HepG2 (cell line): Measurements from ENCODE around the gene AMPD2. TPM values are rescaled to one million over a fixed set of nuclear protein-coding genes. Genes with fewer than 3 reads are reported as not detected.

ENCODE experiments used
- ATAC-seq: fragments of 200-7000 bp; cut with Tn5 transposase; 3 replicates; pipeline ENCODE4 v1.9.1; 2020; ENCODE audit warnings: mild to moderate bottlenecking, moderate library complexity
- BruUV-seq: library from RNA; stranded (reverse); fragments of 400-500 nt; replicated peaks from 2 replicates; lab custom pipeline; 2021; lab: Mats Ljungman, UMichigan
- CTCF ChIA-PET: fragments of 300-600 bp; formaldehyde crosslinking; extraction: SDS; loops from one replicate; lab custom pipeline; 2021; ENCODE audit warnings: low total read pairs, inconsistent platforms, low intra/inter-chr PET ratio; lab: Yijun Ruan, JAX
- POLR2A ChIA-PET: fragments of 350-600 bp; sonication (Branson Sonifier 250); formaldehyde crosslinking; loops from one replicate; lab custom pipeline; 2020; ENCODE audit warnings: antibody characterized with exemption, inconsistent platforms; lab: Yijun Ruan, JAX
- DNase-seq: peaks from one replicate; pipeline ENCODE4 v3.0.0-alpha.2; 2015; ENCODE audit warnings: low spot score
- FAIRE-seq: peaks from 3 replicates; lab custom pipeline; 2011; peaks lifted over from hg19 to GRCh38; lab: Jason Lieb, UNC
- H2AFZ ChIP-seq: one replicate; pipeline ENCODE4 v1.6.1; 2011; ENCODE audit warnings: low read length, inconsistent platforms
- H3K27ac ChIP-seq: fragments of 300-600 bp; 3 replicates; pipeline ENCODE4 v1.8.0; 2011; ENCODE audit warnings: mixed run types, mild to moderate bottlenecking, mixed read lengths, low read length, inconsistent platforms; ENCODE audit not compliant: insufficient read depth; ENCODE audit errors: extremely low read length
- H3K27me3 ChIP-seq, 2 experiments: fragments of 200-600 bp in 1 of 2; 2 replicates in 1 of 2; 3 replicates in 1 of 2; pipeline versions ENCODE4 v1.6.0 to v1.8.0; 2011; ENCODE audit warnings: low read length in 2 of 2, mild to moderate bottlenecking in 2 of 2, moderate library complexity in 2 of 2, inconsistent platforms in 1 of 2; ENCODE audit not compliant: insufficient read depth in 2 of 2, control insufficient read depth in 1 of 2
- H3K36me3 ChIP-seq, 2 experiments: fragments of 200-600 bp in 1 of 2; replicated peaks in 1 of 2; 2 replicates in 1 of 2; 3 replicates in 1 of 2; pipeline versions ENCODE4 v1.5.1 to v1.8.0; 2011; ENCODE audit warnings: low read length in 2 of 2, inconsistent platforms in 1 of 2; ENCODE audit not compliant: insufficient read depth in 2 of 2, control insufficient read depth in 1 of 2
- H3K4me1 ChIP-seq: 2 replicates; pipeline ENCODE4 v1.5.1; 2012; ENCODE audit warnings: low read length, inconsistent platforms; ENCODE audit not compliant: insufficient read depth
- H3K4me2 ChIP-seq: 2 replicates; pipeline ENCODE4 v1.6.0; 2011; ENCODE audit warnings: low read depth, low read length, inconsistent platforms
- H3K4me3 ChIP-seq, 3 experiments: fragments of 200-600 bp in 1 of 3; sonication (generic), shearing (Covaris generic) in 1 of 3; replicated peaks in 1 of 3; 2 replicates each; pipeline ENCODE4 v1.5.1; 2011 to 2016; ENCODE audit warnings: low read length in 3 of 3, inconsistent platforms in 2 of 3, low read depth in 2 of 3, mild to moderate bottlenecking in 2 of 3, control low read depth in 1 of 3, mixed read lengths in 1 of 3; ENCODE audit not compliant: insufficient read depth in 1 of 3
- H3K79me2 ChIP-seq: one replicate; pipeline ENCODE4 v1.6.1; 2011; ENCODE audit warnings: low read length, inconsistent platforms; ENCODE audit not compliant: insufficient read depth
- H3K9ac ChIP-seq: 2 replicates; pipeline ENCODE4 v1.6.0; 2011; ENCODE audit warnings: mild to moderate bottlenecking, low read depth, low read length, inconsistent platforms; ENCODE audit not compliant: insufficient read depth
- H3K9me3 ChIP-seq: 2 replicates; pipeline ENCODE4 v1.5.1; 2012; ENCODE audit warnings: mild to moderate bottlenecking, low read length
- H4K20me1 ChIP-seq: 2 replicates; pipeline ENCODE4 v1.6.0; 2011; ENCODE audit warnings: inconsistent platforms, mild to moderate bottlenecking, low read length, moderate library complexity; ENCODE audit not compliant: insufficient read depth
- CEBPB ChIP-seq: IDR thresholded peaks from 2 replicates; pipeline ENCODE4 v1.6.1; 2011; ENCODE audit warnings: low read depth, low read length, improper control_type of control experiment, borderline replicate concordance
- FOXJ3 ChIP-seq: sonication (generic); formaldehyde crosslinking; IDR thresholded peaks from 2 replicates; pipeline ENCODE4 v1.4.0; 2020; ENCODE audit warnings: missing genetic modification reagents, mild to moderate bottlenecking, borderline replicate concordance
- FOXK1 ChIP-seq: sonication (generic); formaldehyde crosslinking; IDR thresholded peaks from 2 replicates; pipeline ENCODE4 v1.4.0; 2020; ENCODE audit warnings: low read depth, missing genetic modification reagents, borderline replicate concordance
- JUNB ChIP-seq: sonication (generic); formaldehyde crosslinking; IDR thresholded peaks from 2 replicates; pipeline ENCODE4 v1.8.0; 2022; ENCODE audit warnings: missing genetic modification reagents, mild to moderate bottlenecking, borderline replicate concordance
- KAT8 ChIP-seq: IDR thresholded peaks from 2 replicates; pipeline ENCODE4 v1.6.1; 2016; ENCODE audit warnings: missing genetic modification reagents, missing compliant biosample characterization
- PHF21A ChIP-seq: sonication (generic); formaldehyde crosslinking; IDR thresholded peaks from 2 replicates; pipeline ENCODE4 v1.5.0; 2020; ENCODE audit warnings: mild to moderate bottlenecking, missing genetic modification reagents
- ZFP36L1 ChIP-seq: sonication (generic); formaldehyde crosslinking; IDR thresholded peaks from 2 replicates; pipeline ENCODE4 v1.8.0; 2022; ENCODE audit warnings: mild to moderate bottlenecking, missing genetic modification reagents, moderate library complexity
- ZNF232 ChIP-seq: sonication (generic); formaldehyde crosslinking; IDR thresholded peaks from 2 replicates; pipeline ENCODE4 v1.4.0; 2020; ENCODE audit warnings: missing genetic modification reagents, borderline replicate concordance
- ZNF644 ChIP-seq: IDR thresholded peaks from 2 replicates; pipeline ENCODE4 v1.6.1; 2016; ENCODE audit warnings: low read depth
- ZNF703 ChIP-seq: sonication (generic); formaldehyde crosslinking; IDR thresholded peaks from 2 replicates; pipeline ENCODE4 v1.5.1; 2020; ENCODE audit warnings: missing genetic modification reagents, mild to moderate bottlenecking, moderate library complexity, borderline replicate concordance
- WGBS: methylation state at CpG from one replicate; pipeline ENCODE4 v1.1.6; 2017; ENCODE audit warnings: low lambda C conversion rate; 5-methylcytosine and 5-hydroxymethylcytosine counted together
- in situ Hi-C: cut with HindIII; loops from 2 replicates; pipeline ENCODE4 v1.10.0; 2017; ENCODE audit warnings: low pct_unique_long_range_greater_than_20kb; ENCODE audit not compliant: extremely low pct_ligation_motif_present
- intact Hi-C: fragments of 100-400 bp; cut with micrococcal nuclease; formaldehyde crosslinking; loops from one replicate; pipeline ENCODE4 v1.10.0; 2022; ENCODE audit not compliant: unreplicated experiment
- polyA plus RNA-seq, 8 experiments: library from polyadenylated mRNA; depleted of rRNA in 3 of 8; stranded (reverse) in 7 of 8; unstranded in 1 of 8; fragments of >200 nt; fragmentation: Illumina TruSeq in 4 of 8; extraction: Trizol in 4 of 8; gene quantifications; 2 replicates each; pipeline versions ENCODE4 v1.2.1 to v1.2.3, GENCODE V29; 2011 to 2016; ENCODE audit warnings: low read depth in 4 of 8, missing spikeins in 1 of 8, mixed read lengths in 1 of 8; ENCODE audit not compliant: insufficient read depth in 1 of 8
- total RNA-seq, 5 experiments: library from RNA; depleted of rRNA; stranded (reverse); fragments of >200 nt; fragmentation: Illumina TruSeq; extraction: Trizol; gene quantifications; 2 replicates each; pipeline ENCODE4 v1.2.3, GENCODE V29; 2016; ENCODE audit warnings: low read depth in 1 of 5
- TF ChIP-seq, protein P1 (sequence below): sonication (generic); formaldehyde crosslinking; IDR thresholded peaks from 2 replicates; pipeline ENCODE4 v1.8.0; 2022; ENCODE audit warnings: mild to moderate bottlenecking, missing genetic modification reagents, moderate library complexity
- TF ChIP-seq, protein P2 (sequence below): sonication (generic); formaldehyde crosslinking; IDR thresholded peaks from 2 replicates; pipeline ENCODE4 v1.4.0; 2020; ENCODE audit warnings: missing genetic modification reagents
- TF ChIP-seq, protein P3 (sequence below): sonication (generic); formaldehyde crosslinking; IDR thresholded peaks from 2 replicates; pipeline ENCODE4 v1.9.0; 2022; ENCODE audit warnings: missing genetic modification reagents, mild to moderate bottlenecking, borderline replicate concordance
- TF ChIP-seq, protein P4 (sequence below): sonication (generic); formaldehyde crosslinking; IDR thresholded peaks from 2 replicates; pipeline ENCODE4 v1.4.0; 2020; ENCODE audit warnings: mild to moderate bottlenecking, missing genetic modification reagents

Gene AMPD2
- total and polyA plus RNA-seq, 2 of the 13 experiments (the other 11 are each of a cell fraction or from before 2014, with no cell fraction given): 62.3 to 82.0 TPM

DNA sequence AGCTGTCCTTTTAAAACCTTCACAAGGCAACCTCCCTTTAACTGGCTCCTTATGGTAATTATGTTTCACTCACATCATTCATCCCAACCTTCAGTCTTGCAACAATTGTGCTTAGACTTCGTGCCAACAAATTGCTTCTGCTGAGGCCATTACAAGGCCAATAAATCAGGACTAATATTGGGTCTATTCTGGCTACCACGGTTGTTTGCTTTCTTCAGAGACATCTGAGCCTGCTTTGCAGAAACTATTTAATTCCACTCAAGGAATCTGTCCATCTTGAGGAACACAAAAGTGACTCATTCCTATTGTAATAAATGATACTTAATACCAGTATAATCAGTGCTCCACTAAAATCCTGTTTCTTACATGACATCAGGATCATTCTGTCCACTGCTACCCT lies 33.7 kb downstream of the AMPD2 start (continued):
- TF ChIP-seq, protein P1, sequence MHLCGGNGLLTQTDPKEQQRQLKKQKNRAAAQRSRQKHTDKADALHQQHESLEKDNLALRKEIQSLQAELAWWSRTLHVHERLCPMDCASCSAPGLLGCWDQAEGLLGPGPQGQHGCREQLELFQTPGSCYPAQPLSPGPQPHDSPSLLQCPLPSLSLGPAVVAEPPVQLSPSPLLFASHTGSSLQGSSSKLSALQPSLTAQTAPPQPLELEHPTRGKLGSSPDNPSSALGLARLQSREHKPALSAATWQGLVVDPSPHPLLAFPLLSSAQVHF (CRISPR knock-in tag): no peak

DNA sequence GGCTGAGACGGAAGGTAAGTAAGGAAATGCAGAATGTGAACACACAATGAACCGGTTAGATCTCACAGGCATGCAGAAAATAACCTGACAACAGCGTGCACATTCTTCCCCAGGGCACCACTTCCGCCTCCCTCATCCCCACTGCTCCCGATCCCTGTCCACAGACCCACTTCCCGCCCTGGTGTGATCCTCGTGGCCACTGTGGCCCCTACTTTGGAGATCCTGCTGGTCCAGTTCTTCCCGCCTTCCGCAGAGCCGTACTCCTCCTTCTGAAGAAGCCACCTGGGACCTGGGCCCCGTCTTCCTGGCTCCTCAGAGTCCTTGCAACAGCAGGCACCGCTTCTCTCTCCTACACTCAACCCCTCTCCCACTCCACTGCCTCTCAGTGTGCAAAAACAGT lies 34.9 kb downstream of the AMPD2 start:
- in situ Hi-C loops: no loop called here

More for the DNA sequence above, 34.9 kb downstream of the AMPD2 start:
- Histone ChIP-seq H3K4me1 (peaks cover 27% of the 10 kb centered on the region), H3K9me3 (no peaks in the 10 kb centered on the region), H2AFZ (no peak overlapping the region), H3K27me3 (0 out of 5 replicates have a peak, but pooled peaks cover 0 to 4% of the 10 kb centered on the region in 2 experiments), H3K36me3 (no peaks in the 10 kb centered on the region; a peak in 1 of 5 replicates), H3K79me2 (no peaks in the 10 kb centered on the region), H3K27ac (no peak overlapping the region), H3K4me2 (no peak overlapping the region), H3K9ac (no peak overlapping the region), H3K4me3 (no peak overlapping the region), H4K20me1 (no peaks in the 10 kb centered on the region)
- ATAC-seq (no peak), FAIRE-seq (no peak), DNase-seq (no peak)
- TF ChIP-seq CEBPB (no peak), ZNF644 (no peak), PHF21A (CRISPR knock-in tag) (no peak), ZNF703 (no peak), ZNF232 (no peak), FOXJ3 (CRISPR knock-in tag) (no peak), FOXK1 (CRISPR knock-in tag) (no peak), JUNB (CRISPR knock-in tag) (no peak), ZFP36L1 (CRISPR knock-in tag) (no peak), KAT8 (CRISPR knock-in tag) (no peak)
- TF ChIP-seq, protein P2, sequence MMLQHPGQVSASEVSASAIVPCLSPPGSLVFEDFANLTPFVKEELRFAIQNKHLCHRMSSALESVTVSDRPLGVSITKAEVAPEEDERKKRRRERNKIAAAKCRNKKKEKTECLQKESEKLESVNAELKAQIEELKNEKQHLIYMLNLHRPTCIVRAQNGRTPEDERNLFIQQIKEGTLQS (CRISPR knock-in tag): no peak
- TF ChIP-seq, protein P3, sequence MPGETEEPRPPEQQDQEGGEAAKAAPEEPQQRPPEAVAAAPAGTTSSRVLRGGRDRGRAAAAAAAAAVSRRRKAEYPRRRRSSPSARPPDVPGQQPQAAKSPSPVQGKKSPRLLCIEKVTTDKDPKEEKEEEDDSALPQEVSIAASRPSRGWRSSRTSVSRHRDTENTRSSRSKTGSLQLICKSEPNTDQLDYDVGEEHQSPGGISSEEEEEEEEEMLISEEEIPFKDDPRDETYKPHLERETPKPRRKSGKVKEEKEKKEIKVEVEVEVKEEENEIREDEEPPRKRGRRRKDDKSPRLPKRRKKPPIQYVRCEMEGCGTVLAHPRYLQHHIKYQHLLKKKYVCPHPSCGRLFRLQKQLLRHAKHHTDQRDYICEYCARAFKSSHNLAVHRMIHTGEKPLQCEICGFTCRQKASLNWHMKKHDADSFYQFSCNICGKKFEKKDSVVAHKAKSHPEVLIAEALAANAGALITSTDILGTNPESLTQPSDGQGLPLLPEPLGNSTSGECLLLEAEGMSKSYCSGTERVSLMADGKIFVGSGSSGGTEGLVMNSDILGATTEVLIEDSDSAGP (CRISPR knock-in tag): no peak
- TF ChIP-seq, protein P4, sequence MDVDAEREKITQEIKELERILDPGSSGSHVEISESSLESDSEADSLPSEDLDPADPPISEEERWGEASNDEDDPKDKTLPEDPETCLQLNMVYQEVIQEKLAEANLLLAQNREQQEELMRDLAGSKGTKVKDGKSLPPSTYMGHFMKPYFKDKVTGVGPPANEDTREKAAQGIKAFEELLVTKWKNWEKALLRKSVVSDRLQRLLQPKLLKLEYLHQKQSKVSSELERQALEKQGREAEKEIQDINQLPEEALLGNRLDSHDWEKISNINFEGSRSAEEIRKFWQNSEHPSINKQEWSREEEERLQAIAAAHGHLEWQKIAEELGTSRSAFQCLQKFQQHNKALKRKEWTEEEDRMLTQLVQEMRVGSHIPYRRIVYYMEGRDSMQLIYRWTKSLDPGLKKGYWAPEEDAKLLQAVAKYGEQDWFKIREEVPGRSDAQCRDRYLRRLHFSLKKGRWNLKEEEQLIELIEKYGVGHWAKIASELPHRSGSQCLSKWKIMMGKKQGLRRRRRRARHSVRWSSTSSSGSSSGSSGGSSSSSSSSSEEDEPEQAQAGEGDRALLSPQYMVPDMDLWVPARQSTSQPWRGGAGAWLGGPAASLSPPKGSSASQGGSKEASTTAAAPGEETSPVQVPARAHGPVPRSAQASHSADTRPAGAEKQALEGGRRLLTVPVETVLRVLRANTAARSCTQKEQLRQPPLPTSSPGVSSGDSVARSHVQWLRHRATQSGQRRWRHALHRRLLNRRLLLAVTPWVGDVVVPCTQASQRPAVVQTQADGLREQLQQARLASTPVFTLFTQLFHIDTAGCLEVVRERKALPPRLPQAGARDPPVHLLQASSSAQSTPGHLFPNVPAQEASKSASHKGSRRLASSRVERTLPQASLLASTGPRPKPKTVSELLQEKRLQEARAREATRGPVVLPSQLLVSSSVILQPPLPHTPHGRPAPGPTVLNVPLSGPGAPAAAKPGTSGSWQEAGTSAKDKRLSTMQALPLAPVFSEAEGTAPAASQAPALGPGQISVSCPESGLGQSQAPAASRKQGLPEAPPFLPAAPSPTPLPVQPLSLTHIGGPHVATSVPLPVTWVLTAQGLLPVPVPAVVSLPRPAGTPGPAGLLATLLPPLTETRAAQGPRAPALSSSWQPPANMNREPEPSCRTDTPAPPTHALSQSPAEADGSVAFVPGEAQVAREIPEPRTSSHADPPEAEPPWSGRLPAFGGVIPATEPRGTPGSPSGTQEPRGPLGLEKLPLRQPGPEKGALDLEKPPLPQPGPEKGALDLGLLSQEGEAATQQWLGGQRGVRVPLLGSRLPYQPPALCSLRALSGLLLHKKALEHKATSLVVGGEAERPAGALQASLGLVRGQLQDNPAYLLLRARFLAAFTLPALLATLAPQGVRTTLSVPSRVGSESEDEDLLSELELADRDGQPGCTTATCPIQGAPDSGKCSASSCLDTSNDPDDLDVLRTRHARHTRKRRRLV (CRISPR knock-in tag): no peak
- intact Hi-C loops: no loop called here
- WGBS: 81% methylated on average over 12 of the region's 12 CpGs
- BruUV-seq: no TSS peak
- ChIA-PET POLR2A (interaction anchor here (2.2 kb wide), 1 partner anchor 14 kb away, joined by 12 read pairs; no protein-coding TSS in a partner anchor), CTCF (no interaction called here)
